ENCODE data around the gene ANKRD26. TPM values are rescaled to one million over a fixed set of nuclear protein-coding genes. Genes with fewer than 3 reads are reported as not detected.

ANKRD26 gene
- total and polyA plus RNA-seq, 2 experiments from 2014 or later, result 7.9 to 23.1 TPM

- no peaks in the 10 kb centered on the region; the same call in 2 of the 3 replicates for H3K9me3 Mint-ChIP-seq
- H3K27ac Mint-ChIP-seq, result no peak overlapping the region
Observed at GRCh38 chr10:26969145-26969926, 131.0 kb downstream of the ANKRD26 start.

GRCh38 chr10:26962835-26963234 lies 137.5 kb downstream of the ANKRD26 start:
- H3K4me3 ChIP-seq, result no peak overlapping the region
- H3K79me2 ChIP-seq (replicated peaks; ENCODE audit: insufficient read depth), result no peaks in the 10 kb centered on the region
- ATAC-seq (no peak), DNase-seq (ENCODE audit: low spot score) (no peak)
- H3K36me3 Mint-ChIP-seq (ENCODE audit: low read depth), result peaks cover 4% of the 10 kb centered on the region; the same call in 2 of the 3 replicates
- no peaks in the 10 kb centered on the region for H3K36me3 ChIP-seq (ENCODE audit: insufficient read depth)
- no peaks in the 10 kb centered on the region for H3K27me3 Mint-ChIP-seq (ENCODE audit: insufficient read depth, low read depth, poor library complexity)
- H3K27ac Mint-ChIP-seq, result no peak overlapping the region
- no peaks in the 10 kb centered on the region for H3K4me1 Mint-ChIP-seq
- H3K9me3 Mint-ChIP-seq, result no peaks in the 10 kb centered on the region; the same call in 2 of the 3 replicates
- H2AFZ ChIP-seq, result no peak overlapping the region
- H4K20me1 ChIP-seq (replicated peaks; ENCODE audit: insufficient read depth), result no peaks in the 10 kb centered on the region
- H3K27ac ChIP-seq (ENCODE audit: low read depth), result no peak overlapping the region
- H3K4me1 ChIP-seq (ENCODE audit: insufficient read depth), result no peaks in the 10 kb centered on the region
- no peaks in the 10 kb centered on the region for H3K9me2 ChIP-seq (ENCODE audit: insufficient read depth)
- H3K27me3 ChIP-seq (ENCODE audit: insufficient read depth), result no peaks in the 10 kb centered on the region
- no peaks in the 10 kb centered on the region for H3F3A ChIP-seq (replicated peaks; ENCODE audit: low read depth)
- H3K4me3 Mint-ChIP-seq, result no peak overlapping the region
- H3K4me2 ChIP-seq, result no peak overlapping the region
- TF ChIP-seq EZH2phosphoT487 (IDR thresholded peaks at IDR 0.05; ENCODE audit: unreplicated experiment) (no peak), ZNF114 (CRISPR knock-in tag; IDR thresholded peaks at IDR 0.05) (no peak), EZH2 (IDR thresholded peaks at IDR 0.05; ENCODE audit: low read depth, unreplicated experiment) (no peak), POLR2AphosphoS5 (IDR thresholded peaks at IDR 0.05; ENCODE audit: low read depth) (no peak), ZNF331 (CRISPR knock-in tag; IDR thresholded peaks at IDR 0.05; ENCODE audit: low read depth) (no peak), CREB1 (CRISPR knock-in tag; IDR thresholded peaks at IDR 0.05; ENCODE audit: low read depth) (no peak), ETS1 (IDR thresholded peaks at IDR 0.05) (no peak), CTCF (conservative IDR thresholded peaks at IDR 0.05; ENCODE audit: low read depth in 2 of 2) (no peak), REST (IDR thresholded peaks at IDR 0.05; ENCODE audit: unreplicated experiment) (no peak)

More at GRCh38 chr10:26969145-26969926, 131.0 kb downstream of the ANKRD26 start:
- H3K27me3 ChIP-seq (ENCODE audit: insufficient read depth), result no peaks in the 10 kb centered on the region
- no peaks in the 10 kb centered on the region for H3F3A ChIP-seq (replicated peaks; ENCODE audit: low read depth)
- no peak for TF ChIP-seq EZH2 (IDR thresholded peaks at IDR 0.05; ENCODE audit: low read depth, unreplicated experiment)
- TF ChIP-seq NANOG (IDR thresholded peaks at IDR 0.05; ENCODE audit: borderline replicate concordance), result no peak
- no peak for TF ChIP-seq ZNF114 (CRISPR knock-in tag; IDR thresholded peaks at IDR 0.05)
- Mint-ChIP-seq H3K27me3 (ENCODE audit: insufficient read depth, low read depth, poor library complexity) (no peaks in the 10 kb centered on the region), H3K36me3 (ENCODE audit: low read depth) (peaks cover 4% of the 10 kb centered on the region; the same call in 2 of the 3 replicates), H3K4me1 (no peaks in the 10 kb centered on the region), H3K4me3 (no peak overlapping the region)
- no peaks in the 10 kb centered on the region for H4K20me1 ChIP-seq (replicated peaks; ENCODE audit: insufficient read depth)
- no peaks in the 10 kb centered on the region for H3K36me3 ChIP-seq (ENCODE audit: insufficient read depth)
- no peaks in the 10 kb centered on the region for H3K9me2 ChIP-seq (ENCODE audit: insufficient read depth)
- no peaks in the 10 kb centered on the region for H3K4me1 ChIP-seq (ENCODE audit: insufficient read depth)
- ATAC-seq (no peak), DNase-seq (ENCODE audit: low spot score) (no peak)
- no peak overlapping the region for H2AFZ ChIP-seq
- no peak overlapping the region for H3K4me3 ChIP-seq
- no peak overlapping the region for H3K4me2 ChIP-seq
- no peak overlapping the region for H3K27ac ChIP-seq (ENCODE audit: low read depth)
- no peaks in the 10 kb centered on the region for H3K79me2 ChIP-seq (replicated peaks; ENCODE audit: insufficient read depth)

All from GM23338 (cell line).